HEK293 (cell line): Measurements from ENCODE around the gene CDH8.

Source experiments
- CTCF ChIA-PET: fragments of 350-600 bp; formaldehyde crosslinking; extraction: SDS; loops from one replicate; lab custom pipeline; 2021; ENCODE audit warnings: antibody characterized with exemption; lab: Yijun Ruan, JAX
- POLR2A ChIA-PET: fragments of 300-600 bp; formaldehyde crosslinking; extraction: SDS; loops from one replicate; lab custom pipeline; 2020; ENCODE audit warnings: antibody characterized with exemption, inconsistent platforms; lab: Yijun Ruan, JAX
- H3K27ac ChIP-seq: fragments of 200-500 bp; sonication (Bioruptor generic); 2 replicates; pipeline ENCODE4 v1.5.1; 2014; ENCODE audit warnings: low read depth, low read length, control low read depth, inconsistent platforms; ENCODE audit errors: extremely low read depth
- H3K36me3 ChIP-seq, 2 experiments: fragments of 200-500 bp in 1 of 2; sonication (Bioruptor generic) in 1 of 2; 1 replicate in 1 of 2; 2 replicates in 1 of 2; pipeline ENCODE4 v1.5.1; 2014 to 2017; ENCODE audit warnings: inconsistent platforms in 2 of 2, low read length in 2 of 2; ENCODE audit not compliant: control insufficient read depth in 2 of 2, insufficient read depth in 1 of 2
- H3K4me1 ChIP-seq: fragments of 200-500 bp; sonication (Bioruptor generic); 2 replicates; pipeline ENCODE4 v1.5.1; 2014; ENCODE audit warnings: mild to moderate bottlenecking, low read length, inconsistent platforms; ENCODE audit not compliant: control insufficient read depth, insufficient read depth
- H3K4me3 ChIP-seq: 2 replicates; pipeline ENCODE4 v1.5.1; 2011; ENCODE audit warnings: low read depth, mild to moderate bottlenecking, control low read depth, low read length, moderate library complexity
- H3K9me3 ChIP-seq: fragments of 200-500 bp; sonication (Bioruptor generic); 2 replicates; pipeline ENCODE4 v1.5.1; 2014; ENCODE audit warnings: low read depth, low read length, inconsistent platforms; ENCODE audit not compliant: control insufficient read depth, insufficient read depth
- SALL2 ChIP-seq: fragments of 450-650 bp; formaldehyde crosslinking; IDR thresholded peaks from 2 replicates; pipeline ENCODE4 v1.5.0; 2017; ENCODE audit warnings: missing biosample characterization, mild to moderate bottlenecking, missing genetic modification characterization, borderline replicate concordance
- SCRT1 ChIP-seq: fragments of 450-650 bp; formaldehyde crosslinking; IDR thresholded peaks from 2 replicates; pipeline ENCODE4 v1.5.1; 2016; ENCODE audit warnings: missing biosample characterization, missing genetic modification characterization, borderline replicate concordance
- ZBTB44 ChIP-seq: fragments of 450-650 bp; IDR thresholded peaks from 2 replicates; pipeline ENCODE4 v1.5.1; 2018; ENCODE audit warnings: missing biosample characterization, mild to moderate bottlenecking, missing genetic modification characterization
- ZBTB6 ChIP-seq: fragments of 450-650 bp; formaldehyde crosslinking; IDR thresholded peaks from 2 replicates; pipeline ENCODE4 v1.5.1; 2017; ENCODE audit warnings: missing biosample characterization, missing genetic modification characterization
- ZIC2 ChIP-seq: fragments of 450-650 bp; formaldehyde crosslinking; IDR thresholded peaks from 2 replicates; pipeline ENCODE4 v1.5.1; 2016; ENCODE audit warnings: missing biosample characterization, missing genetic modification characterization
- ZNF112 ChIP-seq: fragments of 450-650 bp; formaldehyde crosslinking; IDR thresholded peaks from 2 replicates; pipeline ENCODE4 v1.5.0; 2017; ENCODE audit warnings: missing biosample characterization, missing genetic modification characterization
- ZNF2 ChIP-seq: fragments of 450-650 bp; formaldehyde crosslinking; IDR thresholded peaks from 2 replicates; pipeline ENCODE4 v1.5.1; 2016; ENCODE audit warnings: missing biosample characterization, missing genetic modification characterization
- ZNF202 ChIP-seq: fragments of 450-650 bp; formaldehyde crosslinking; IDR thresholded peaks from 2 replicates; pipeline ENCODE4 v1.5.1; 2016; ENCODE audit warnings: missing biosample characterization, missing genetic modification characterization, borderline replicate concordance
- ZNF211 ChIP-seq: fragments of 450-650 bp; formaldehyde crosslinking; IDR thresholded peaks from 2 replicates; pipeline ENCODE4 v1.5.1; 2016; ENCODE audit warnings: low read depth, missing biosample characterization, missing genetic modification characterization
- ZNF341 ChIP-seq: fragments of 450-650 bp; formaldehyde crosslinking; IDR thresholded peaks from 2 replicates; pipeline ENCODE4; 2016; ENCODE audit warnings: low read depth, missing biosample characterization, missing genetic modification characterization
- ZNF350 ChIP-seq: fragments of 450-650 bp; formaldehyde crosslinking; IDR thresholded peaks from 2 replicates; pipeline ENCODE4 v1.5.0; 2017; ENCODE audit warnings: missing biosample characterization, mild to moderate bottlenecking, missing genetic modification characterization
- ZNF37A ChIP-seq: fragments of 450-650 bp; IDR thresholded peaks from 2 replicates; pipeline ENCODE4 v1.5.1; 2018; ENCODE audit warnings: missing biosample characterization, missing genetic modification characterization
- ZNF501 ChIP-seq: fragments of 450-650 bp; formaldehyde crosslinking; IDR thresholded peaks from 2 replicates; pipeline ENCODE4 v1.5.1; 2016; ENCODE audit warnings: missing biosample characterization, missing genetic modification characterization
- ZNF514 ChIP-seq: fragments of 450-650 bp; formaldehyde crosslinking; IDR thresholded peaks from 2 replicates; pipeline ENCODE4 v1.5.1; 2016; ENCODE audit warnings: missing biosample characterization, missing genetic modification characterization
- ZNF544 ChIP-seq: fragments of 450-650 bp; formaldehyde crosslinking; IDR thresholded peaks from 2 replicates; pipeline ENCODE4 v1.5.0; 2017; ENCODE audit warnings: missing biosample characterization, missing genetic modification characterization
- ZNF560 ChIP-seq: fragments of 450-650 bp; formaldehyde crosslinking; IDR thresholded peaks from 2 replicates; pipeline ENCODE4 v1.5.1; 2017; ENCODE audit warnings: missing biosample characterization, missing genetic modification characterization, borderline replicate concordance
- ZNF629 ChIP-seq: fragments of 450-650 bp; formaldehyde crosslinking; IDR thresholded peaks from 2 replicates; pipeline ENCODE4 v1.5.1; 2017; ENCODE audit warnings: missing biosample characterization, missing genetic modification characterization
- ZNF76 ChIP-seq: fragments of 450-650 bp; formaldehyde crosslinking; IDR thresholded peaks from 2 replicates; pipeline ENCODE4; 2016; ENCODE audit warnings: low read depth, missing biosample characterization, missing genetic modification characterization, borderline replicate concordance
- ZNF785 ChIP-seq: fragments of 450-650 bp; formaldehyde crosslinking; IDR thresholded peaks from 2 replicates; pipeline ENCODE4 v1.5.1; 2016; ENCODE audit warnings: missing biosample characterization, missing genetic modification characterization
- TF ChIP-seq, protein P1 (sequence below): fragments of 450-650 bp; formaldehyde crosslinking; IDR thresholded peaks from 2 replicates; pipeline ENCODE4 v1.5.1; 2016; ENCODE audit warnings: missing biosample characterization, missing genetic modification characterization
- TF ChIP-seq, protein P2 (sequence below): fragments of 450-650 bp; formaldehyde crosslinking; IDR thresholded peaks from 2 replicates; pipeline ENCODE4 v1.5.1; 2016; ENCODE audit warnings: missing biosample characterization, missing genetic modification characterization, borderline replicate concordance
- TF ChIP-seq, protein P3 (sequence below): fragments of 450-650 bp; IDR thresholded peaks from 2 replicates; pipeline ENCODE4 v1.5.1; 2018; ENCODE audit warnings: missing biosample characterization, missing genetic modification characterization
- TF ChIP-seq, protein P4 (sequence below): fragments of 450-650 bp; formaldehyde crosslinking; IDR thresholded peaks from 2 replicates; pipeline ENCODE4 v1.5.1; 2016; ENCODE audit warnings: missing biosample characterization, missing genetic modification characterization

Gene CDH8

DNA sequence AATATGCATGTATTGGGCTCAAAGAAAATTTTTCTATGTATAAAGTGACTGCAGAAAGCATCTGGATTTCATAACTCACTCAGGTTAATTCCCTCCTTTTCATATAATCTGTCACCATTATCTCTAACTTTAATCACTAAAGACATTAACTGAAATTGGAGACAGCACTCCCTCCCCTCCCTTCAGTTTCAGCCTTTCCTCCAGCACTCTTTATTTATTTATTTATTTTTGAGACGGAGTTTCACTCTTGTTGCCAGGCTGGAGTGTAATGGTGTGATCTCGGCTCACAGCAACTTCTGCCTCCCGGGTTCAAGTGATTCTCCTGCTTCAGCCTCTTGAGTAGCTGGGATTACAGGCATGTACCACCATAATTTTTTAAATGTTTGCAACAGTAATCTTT lies 43.1 kb downstream of the CDH8 start:
- Histone ChIP-seq H3K4me1 (no peaks in the 10 kb centered on the region), H3K4me3 (no peak overlapping the region), H3K36me3 (no peaks in the 10 kb centered on the region), H3K9me3 (no peaks in the 10 kb centered on the region), H3K27ac (no peak overlapping the region)
- CTCF ChIA-PET = no interaction called here
- TF ChIP-seq ZIC2 (tag by site-specific recombination) = no peak
- TF ChIP-seq, protein P1, sequence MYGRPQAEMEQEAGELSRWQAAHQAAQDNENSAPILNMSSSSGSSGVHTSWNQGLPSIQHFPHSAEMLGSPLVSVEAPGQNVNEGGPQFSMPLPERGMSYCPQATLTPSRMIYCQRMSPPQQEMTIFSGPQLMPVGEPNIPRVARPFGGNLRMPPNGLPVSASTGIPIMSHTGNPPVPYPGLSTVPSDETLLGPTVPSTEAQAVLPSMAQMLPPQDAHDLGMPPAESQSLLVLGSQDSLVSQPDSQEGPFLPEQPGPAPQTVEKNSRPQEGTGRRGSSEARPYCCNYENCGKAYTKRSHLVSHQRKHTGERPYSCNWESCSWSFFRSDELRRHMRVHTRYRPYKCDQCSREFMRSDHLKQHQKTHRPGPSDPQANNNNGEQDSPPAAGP = no peak
- TF ChIP-seq ZNF37A = no peak
- no peak for TF ChIP-seq SCRT1
- no peak for TF ChIP-seq ZNF785 (tag by site-specific recombination)
- TF ChIP-seq ZBTB6 (tag by site-specific recombination) = no peak
- no peak for TF ChIP-seq ZNF76 (tag by site-specific recombination)
- TF ChIP-seq ZNF211 (tag by site-specific recombination) = no peak
- no peak for TF ChIP-seq ZNF501
- no peak for TF ChIP-seq ZNF341 (tag by site-specific recombination)
- no peak for TF ChIP-seq ZNF514 (tag by site-specific recombination)
- no peak for TF ChIP-seq ZNF629
- TF ChIP-seq ZNF350 (tag by site-specific recombination) = no peak
- POLR2A ChIA-PET = no interaction called here

DNA sequence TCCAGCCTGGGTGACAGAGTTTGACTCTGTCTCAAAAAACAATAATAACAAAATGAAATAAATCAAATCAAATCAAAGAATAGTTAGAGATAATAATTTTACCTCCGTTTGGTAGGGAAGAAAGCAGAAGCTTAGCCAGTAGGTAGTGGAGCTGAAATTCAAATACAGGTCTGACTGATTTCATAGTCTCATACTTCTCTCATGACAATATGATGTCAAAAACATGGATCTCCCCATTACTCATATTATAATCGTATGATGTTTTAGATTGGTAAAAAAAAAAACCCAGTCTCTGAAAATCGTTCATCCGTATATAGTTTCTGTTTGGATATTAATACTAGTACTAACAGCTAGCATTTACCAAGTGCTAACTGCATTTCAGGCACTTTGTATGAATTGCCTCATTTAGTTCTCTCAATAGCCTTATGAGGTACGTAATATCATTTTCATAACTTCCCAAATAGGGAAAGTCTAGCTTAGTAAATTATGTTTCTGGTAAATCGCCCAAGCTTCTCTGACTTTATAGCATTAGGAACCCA lies 48.7 kb downstream of the CDH8 start:
- Histone ChIP-seq H3K36me3 (no peaks in the 10 kb centered on the region), H3K27ac (no peak overlapping the region), H3K4me1 (no peaks in the 10 kb centered on the region), H3K4me3 (no peak overlapping the region), H3K9me3 (no peaks in the 10 kb centered on the region)
- POLR2A ChIA-PET = no interaction called here
- CTCF ChIA-PET = no interaction called here
- TF ChIP-seq ZNF629 (no peak), ZNF2 (no peak), ZNF37A (no peak), ZNF560 (tag by site-specific recombination) (no peak), ZNF202 (no peak), SALL2 (no peak), ZBTB44 (tag by site-specific recombination) (no peak), ZNF112 (tag by site-specific recombination) (no peak), ZNF544 (tag by site-specific recombination) (no peak), ZBTB6 (tag by site-specific recombination) (no peak)
- TF ChIP-seq, protein P2, sequence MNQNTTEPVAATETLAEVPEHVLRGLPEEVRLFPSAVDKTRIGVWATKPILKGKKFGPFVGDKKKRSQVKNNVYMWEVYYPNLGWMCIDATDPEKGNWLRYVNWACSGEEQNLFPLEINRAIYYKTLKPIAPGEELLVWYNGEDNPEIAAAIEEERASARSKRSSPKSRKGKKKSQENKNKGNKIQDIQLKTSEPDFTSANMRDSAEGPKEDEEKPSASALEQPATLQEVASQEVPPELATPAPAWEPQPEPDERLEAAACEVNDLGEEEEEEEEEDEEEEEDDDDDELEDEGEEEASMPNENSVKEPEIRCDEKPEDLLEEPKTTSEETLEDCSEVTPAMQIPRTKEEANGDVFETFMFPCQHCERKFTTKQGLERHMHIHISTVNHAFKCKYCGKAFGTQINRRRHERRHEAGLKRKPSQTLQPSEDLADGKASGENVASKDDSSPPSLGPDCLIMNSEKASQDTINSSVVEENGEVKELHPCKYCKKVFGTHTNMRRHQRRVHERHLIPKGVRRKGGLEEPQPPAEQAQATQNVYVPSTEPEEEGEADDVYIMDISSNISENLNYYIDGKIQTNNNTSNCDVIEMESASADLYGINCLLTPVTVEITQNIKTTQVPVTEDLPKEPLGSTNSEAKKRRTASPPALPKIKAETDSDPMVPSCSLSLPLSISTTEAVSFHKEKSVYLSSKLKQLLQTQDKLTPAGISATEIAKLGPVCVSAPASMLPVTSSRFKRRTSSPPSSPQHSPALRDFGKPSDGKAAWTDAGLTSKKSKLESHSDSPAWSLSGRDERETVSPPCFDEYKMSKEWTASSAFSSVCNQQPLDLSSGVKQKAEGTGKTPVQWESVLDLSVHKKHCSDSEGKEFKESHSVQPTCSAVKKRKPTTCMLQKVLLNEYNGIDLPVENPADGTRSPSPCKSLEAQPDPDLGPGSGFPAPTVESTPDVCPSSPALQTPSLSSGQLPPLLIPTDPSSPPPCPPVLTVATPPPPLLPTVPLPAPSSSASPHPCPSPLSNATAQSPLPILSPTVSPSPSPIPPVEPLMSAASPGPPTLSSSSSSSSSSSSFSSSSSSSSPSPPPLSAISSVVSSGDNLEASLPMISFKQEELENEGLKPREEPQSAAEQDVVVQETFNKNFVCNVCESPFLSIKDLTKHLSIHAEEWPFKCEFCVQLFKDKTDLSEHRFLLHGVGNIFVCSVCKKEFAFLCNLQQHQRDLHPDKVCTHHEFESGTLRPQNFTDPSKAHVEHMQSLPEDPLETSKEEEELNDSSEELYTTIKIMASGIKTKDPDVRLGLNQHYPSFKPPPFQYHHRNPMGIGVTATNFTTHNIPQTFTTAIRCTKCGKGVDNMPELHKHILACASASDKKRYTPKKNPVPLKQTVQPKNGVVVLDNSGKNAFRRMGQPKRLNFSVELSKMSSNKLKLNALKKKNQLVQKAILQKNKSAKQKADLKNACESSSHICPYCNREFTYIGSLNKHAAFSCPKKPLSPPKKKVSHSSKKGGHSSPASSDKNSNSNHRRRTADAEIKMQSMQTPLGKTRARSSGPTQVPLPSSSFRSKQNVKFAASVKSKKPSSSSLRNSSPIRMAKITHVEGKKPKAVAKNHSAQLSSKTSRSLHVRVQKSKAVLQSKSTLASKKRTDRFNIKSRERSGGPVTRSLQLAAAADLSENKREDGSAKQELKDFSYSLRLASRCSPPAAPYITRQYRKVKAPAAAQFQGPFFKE (tag by site-specific recombination) = no peak
- TF ChIP-seq, protein P3, sequence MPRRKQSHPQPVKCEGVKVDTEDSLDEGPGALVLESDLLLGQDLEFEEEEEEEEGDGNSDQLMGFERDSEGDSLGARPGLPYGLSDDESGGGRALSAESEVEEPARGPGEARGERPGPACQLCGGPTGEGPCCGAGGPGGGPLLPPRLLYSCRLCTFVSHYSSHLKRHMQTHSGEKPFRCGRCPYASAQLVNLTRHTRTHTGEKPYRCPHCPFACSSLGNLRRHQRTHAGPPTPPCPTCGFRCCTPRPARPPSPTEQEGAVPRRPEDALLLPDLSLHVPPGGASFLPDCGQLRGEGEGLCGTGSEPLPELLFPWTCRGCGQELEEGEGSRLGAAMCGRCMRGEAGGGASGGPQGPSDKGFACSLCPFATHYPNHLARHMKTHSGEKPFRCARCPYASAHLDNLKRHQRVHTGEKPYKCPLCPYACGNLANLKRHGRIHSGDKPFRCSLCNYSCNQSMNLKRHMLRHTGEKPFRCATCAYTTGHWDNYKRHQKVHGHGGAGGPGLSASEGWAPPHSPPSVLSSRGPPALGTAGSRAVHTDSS = no peak
- TF ChIP-seq, protein P4, sequence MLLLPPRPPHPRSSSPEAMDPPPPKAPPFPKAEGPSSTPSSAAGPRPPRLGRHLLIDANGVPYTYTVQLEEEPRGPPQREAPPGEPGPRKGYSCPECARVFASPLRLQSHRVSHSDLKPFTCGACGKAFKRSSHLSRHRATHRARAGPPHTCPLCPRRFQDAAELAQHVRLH (tag by site-specific recombination) = no peak
